CD4-positive, alpha-beta memory T cell (primary cell): ENCODE data around the gene PTPRR. TPM values are rescaled to one million over a fixed set of nuclear protein-coding genes. Genes with fewer than 3 reads are reported as not detected.
A peak's percentile ranks its signal among the peaks of the same experiment; 100 is the strongest.

ENCODE experiments used
- CTCF ChIA-PET: fragments of 350-600 bp; sonication (Branson Sonifier 250); formaldehyde crosslinking; loops from one replicate; lab custom pipeline; 2021; ENCODE audit warnings: inconsistent platforms; ENCODE audit not compliant: partially characterized antibody; lab: Charles Lee
- POLR2A ChIA-PET: fragments of 350-600 bp; sonication (Branson Sonifier 250); formaldehyde crosslinking; loops from one replicate; lab custom pipeline; 2021; ENCODE audit not compliant: partially characterized antibody; lab: Charles Lee
- DNase-seq, 5 donors: peaks; one replicate each; pipeline versions ENCODE4 v3.0.0 to v3.0.0-alpha.2; 2020 to 2022; ENCODE audit warnings: mixed read lengths in 1 of 5
- H3K27ac ChIP-seq: one replicate; pipeline ENCODE4 v1.7.0; 2013; ENCODE audit warnings: low read depth, low read length
- H3K27me3 ChIP-seq: 2 replicates; pipeline ENCODE4 v1.7.0; 2013; ENCODE audit warnings: mild to moderate bottlenecking, low read length, moderate library complexity; ENCODE audit not compliant: insufficient read depth
- H3K36me3 ChIP-seq: 2 replicates; pipeline ENCODE4 v1.7.0; 2013; ENCODE audit warnings: mild to moderate bottlenecking, low read length, moderate library complexity; ENCODE audit not compliant: insufficient read depth
- H3K4me1 ChIP-seq: 2 replicates; pipeline ENCODE4 v1.7.0; 2013; ENCODE audit warnings: mild to moderate bottlenecking, low read length, moderate library complexity; ENCODE audit not compliant: insufficient read depth
- H3K4me3 ChIP-seq, 2 donors: one replicate each; pipeline ENCODE4 v1.7.0; 2013; ENCODE audit warnings: low read length in 2 of 2, mild to moderate bottlenecking in 1 of 2
- H3K9me3 ChIP-seq, 2 donors: one replicate each; pipeline ENCODE4 v1.7.0; 2013; ENCODE audit warnings: low read length in 2 of 2, control low read depth in 1 of 2; ENCODE audit not compliant: control insufficient read depth in 1 of 2
- H3K27ac Mint-ChIP-seq, 7 donors: one replicate each; pipeline ENCODE4 v1.8.0; 2020 to 2021; ENCODE audit warnings: mixed read lengths in 7 of 7, mild to moderate bottlenecking in 6 of 7, inconsistent platforms in 3 of 7, moderate library complexity in 3 of 7
- H3K27me3 Mint-ChIP-seq, 2 donors: one replicate each; pipeline ENCODE4 v1.8.0; 2020 to 2021; ENCODE audit warnings: mixed read lengths in 2 of 2
- H3K36me3 Mint-ChIP-seq, 2 donors: one replicate each; pipeline ENCODE4 v1.8.0; 2020 to 2021; ENCODE audit warnings: mixed read lengths in 2 of 2, inconsistent platforms in 1 of 2, mild to moderate bottlenecking in 1 of 2
- H3K4me1 Mint-ChIP-seq, 4 donors: one replicate each; pipeline ENCODE4 v1.8.0; 2020 to 2021; ENCODE audit warnings: mixed read lengths in 4 of 4, mild to moderate bottlenecking in 1 of 4
- H3K4me3 Mint-ChIP-seq, 8 donors: one replicate each; pipeline ENCODE4 v1.8.0; 2020 to 2021; ENCODE audit warnings: mixed read lengths in 8 of 8, mild to moderate bottlenecking in 7 of 8, moderate library complexity in 6 of 8, inconsistent platforms in 3 of 8
- H3K9me3 Mint-ChIP-seq, 8 donors: one replicate each; pipeline ENCODE4 v1.8.0; 2020 to 2021; ENCODE audit warnings: mixed read lengths in 8 of 8, mild to moderate bottlenecking in 5 of 8, inconsistent platforms in 3 of 8, moderate library complexity in 1 of 8
- intact Hi-C: fragments of 100-400 bp; cut with micrococcal nuclease; formaldehyde crosslinking; loops from one replicate; pipeline ENCODE4 v1.15.1; 2023
- polyA plus RNA-seq, 2 donors: library from polyadenylated mRNA; unstranded; fragments of 300-500 nt; fragmentation: Illumina TruSeq; gene quantifications; one replicate each; pipeline ENCODE4 v1.2.3, GENCODE V29; 2021
- total RNA-seq, 2 experiments: library from RNA; stranded (reverse); gene quantifications; one replicate each; pipeline ENCODE4 v1.2.3, GENCODE V29; 2021

The PTPRR gene
- total and polyA plus RNA-seq, 4 experiments from 2014 or later, result not detected

GRCh38 chr12:70648191-70648590 is 272.3 kb downstream of the PTPRR start:
- Histone ChIP-seq H3K36me3 (no peaks in the 10 kb centered on the region), H3K4me3 (no peak overlapping the region), H3K27ac (no peak overlapping the region), H3K4me1 (no peaks in the 10 kb centered on the region), H3K9me3 (no peaks in the 10 kb centered on the region), H3K27me3 (no peaks in the 10 kb centered on the region)
- H3K4me3 Mint-ChIP-seq, result no peak overlapping the region
- H3K27me3 Mint-ChIP-seq, result peaks cover 0 to 3% of the 10 kb centered on the region in 2 donors
- DNase-seq, result no peak
- intact Hi-C loops, result no loop called here
- H3K27ac Mint-ChIP-seq, result no peak overlapping the region
- no peaks in the 10 kb centered on the region for H3K36me3 Mint-ChIP-seq
- CTCF ChIA-PET, result no interaction called here
- H3K4me1 Mint-ChIP-seq, result no peaks in the 10 kb centered on the region
- no peaks in the 10 kb centered on the region for H3K9me3 Mint-ChIP-seq
- POLR2A ChIA-PET, result no interaction called here

DNA sequence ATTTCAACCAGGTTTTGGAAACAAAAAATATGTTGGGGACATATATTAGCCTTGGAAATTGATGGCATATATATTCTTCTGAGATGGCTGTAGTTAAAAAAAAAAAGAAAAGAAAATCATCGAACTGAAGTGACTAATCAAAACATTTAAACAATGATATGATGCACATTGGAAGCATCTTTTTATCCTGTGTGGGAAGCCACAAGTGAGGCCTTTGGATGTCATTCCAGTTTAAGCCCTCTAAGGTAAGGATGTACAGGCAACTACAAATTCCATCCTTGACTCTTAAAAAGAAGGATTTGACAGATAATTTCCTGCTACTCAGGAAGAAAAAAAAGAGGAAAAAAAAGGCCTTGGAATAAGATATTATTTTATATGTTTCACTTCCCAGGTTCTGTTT is 273.7 kb downstream of the PTPRR start:
- Histone ChIP-seq H3K27ac (no peak overlapping the region), H3K4me3 (no peak overlapping the region), H3K9me3 (no peaks in the 10 kb centered on the region), H3K4me1 (no peaks in the 10 kb centered on the region), H3K27me3 (no peaks in the 10 kb centered on the region), H3K36me3 (no peaks in the 10 kb centered on the region)
- no peaks in the 10 kb centered on the region for H3K4me1 Mint-ChIP-seq
- H3K27me3 Mint-ChIP-seq, result peaks cover 3 to 5% of the 10 kb centered on the region in 2 donors
- H3K4me3 Mint-ChIP-seq, result no peak overlapping the region
- H3K9me3 Mint-ChIP-seq, result no peaks in the 10 kb centered on the region
- no peaks in the 10 kb centered on the region for H3K36me3 Mint-ChIP-seq
- intact Hi-C loops, result no loop called here
- POLR2A ChIA-PET, result no interaction called here
- DNase-seq, result no peak
- H3K27ac Mint-ChIP-seq, result no peak overlapping the region
- CTCF ChIA-PET, result no interaction called here

- peak in 1 of 5 donors; percentile 9 for DNase-seq
- no peaks in the 10 kb centered on the region for H3K27me3 ChIP-seq
- no peak overlapping the region for H3K4me3 ChIP-seq
- CTCF ChIA-PET, result no interaction called here
- intact Hi-C loops, result no loop called here
- H3K4me1 ChIP-seq, result no peaks in the 10 kb centered on the region
- no peaks in the 10 kb centered on the region for H3K36me3 Mint-ChIP-seq
- H3K9me3 ChIP-seq, result no peaks in the 10 kb centered on the region
- no peaks in the 10 kb centered on the region for H3K4me1 Mint-ChIP-seq
- no peak overlapping the region for H3K27ac Mint-ChIP-seq
- no peaks in the 10 kb centered on the region for H3K9me3 Mint-ChIP-seq
- POLR2A ChIA-PET, result no interaction called here
- no peak overlapping the region for H3K27ac ChIP-seq
- no peaks in the 10 kb centered on the region for H3K36me3 ChIP-seq
- peak overlapping the region in 1 of 8 donors; percentile 6 for H3K4me3 Mint-ChIP-seq
- peaks cover 4 to 6% of the 10 kb centered on the region in 2 donors for H3K27me3 Mint-ChIP-seq
These were observed 274.8 kb downstream of the PTPRR start for GRCh38 chr12:70645494-70646317.

- Histone ChIP-seq H3K4me3 (no peak overlapping the region), H3K27ac (no peak overlapping the region), H3K27me3 (no peaks in the 10 kb centered on the region), H3K9me3 (no peaks in the 10 kb centered on the region), H3K36me3 (no peaks in the 10 kb centered on the region), H3K4me1 (no peaks in the 10 kb centered on the region)
- no peaks in the 10 kb centered on the region for H3K4me1 Mint-ChIP-seq
- no peaks in the 10 kb centered on the region for H3K36me3 Mint-ChIP-seq
- intact Hi-C loops, result no loop called here
- ChIA-PET POLR2A (no interaction called here), CTCF (no interaction called here)
- H3K9me3 Mint-ChIP-seq, result no peaks in the 10 kb centered on the region
- peaks cover 4 to 6% of the 10 kb centered on the region in 2 donors for H3K27me3 Mint-ChIP-seq
- H3K27ac Mint-ChIP-seq, result no peak overlapping the region
- no peak overlapping the region for H3K4me3 Mint-ChIP-seq
- DNase-seq, result no peak
These were observed 275.7 kb downstream of the PTPRR start for GRCh38 chr12:70644861-70645260.

DNA sequence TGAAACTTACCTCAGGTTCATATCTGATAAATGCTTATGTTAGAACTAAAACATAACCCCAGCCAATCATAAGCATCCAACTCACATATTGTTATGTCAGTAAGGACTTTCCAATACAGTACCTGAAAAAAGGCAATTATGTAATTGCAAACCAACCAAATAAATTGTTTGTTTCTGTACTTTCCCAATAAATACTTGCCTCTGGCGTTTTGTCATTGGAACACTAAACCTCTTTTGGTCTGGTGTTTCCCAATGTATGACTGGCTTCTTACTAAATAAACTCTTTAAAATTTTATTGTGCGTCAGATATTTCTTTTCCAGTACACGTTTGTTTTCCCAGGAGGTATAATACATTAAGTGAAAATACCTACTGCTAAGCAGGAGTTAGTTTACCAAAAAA is 276.6 kb downstream of the PTPRR start:
- Histone ChIP-seq H3K4me3 (no peak overlapping the region), H3K27ac (no peak overlapping the region), H3K36me3 (no peaks in the 10 kb centered on the region), H3K9me3 (no peaks in the 10 kb centered on the region), H3K27me3 (no peaks in the 10 kb centered on the region), H3K4me1 (no peaks in the 10 kb centered on the region)
- Mint-ChIP-seq H3K4me3 (no peak overlapping the region), H3K4me1 (no peaks in the 10 kb centered on the region), H3K36me3 (no peaks in the 10 kb centered on the region), H3K27ac (no peak overlapping the region), H3K27me3 (peaks cover 4 to 6% of the 10 kb centered on the region in 2 donors), H3K9me3 (no peaks in the 10 kb centered on the region)
- DNase-seq, result no peak
- ChIA-PET CTCF (no interaction called here), POLR2A (no interaction called here)
- intact Hi-C loops, result no loop called here

DNA sequence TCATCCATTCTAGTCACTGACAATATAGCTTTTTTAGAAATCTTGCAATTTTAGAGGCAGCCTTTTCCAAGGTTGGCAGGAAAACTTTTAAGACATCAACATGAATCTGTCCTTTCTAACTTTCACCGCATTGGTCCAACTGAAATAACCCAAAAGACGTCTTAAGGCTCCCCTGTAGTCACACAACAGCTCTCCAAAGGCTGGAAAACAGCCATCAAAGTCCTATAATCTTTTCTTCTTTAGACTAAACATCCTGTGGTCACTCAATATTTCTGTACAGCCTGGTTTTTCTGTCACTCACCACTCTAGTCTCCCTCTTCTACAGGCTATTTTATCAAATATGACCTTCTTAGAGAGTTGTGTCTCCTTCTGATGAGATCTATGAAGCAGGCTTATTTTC is 278.8 kb downstream of the PTPRR start:
- intact Hi-C loops, result no loop called here
- POLR2A ChIA-PET, result no interaction called here
- no peak overlapping the region for H3K27ac Mint-ChIP-seq

DNA sequence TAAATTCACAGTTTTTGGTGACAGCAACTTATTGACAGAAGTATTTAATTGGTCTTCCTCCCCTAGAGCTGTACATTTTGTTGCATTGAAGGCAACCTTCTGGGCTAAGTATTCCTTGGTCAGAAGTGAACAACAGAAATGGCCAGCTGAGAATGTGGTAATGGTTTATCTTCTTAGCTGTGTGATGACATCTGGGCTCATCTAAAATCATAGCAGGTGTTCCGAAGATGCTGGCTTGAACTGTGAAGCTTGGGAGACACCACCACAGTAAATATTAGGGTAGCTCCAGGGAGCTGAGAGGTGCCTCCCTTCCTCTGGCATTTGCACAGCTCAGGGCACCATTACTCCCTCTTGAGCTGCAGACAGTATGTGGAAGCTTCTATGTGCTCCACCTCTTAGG is 279.6 kb downstream of the PTPRR start:
- H3K27me3 ChIP-seq, result no peaks in the 10 kb centered on the region
- H3K4me1 ChIP-seq, result no peaks in the 10 kb centered on the region
- no peak overlapping the region for H3K27ac ChIP-seq
- no peaks in the 10 kb centered on the region for H3K36me3 ChIP-seq
- no peaks in the 10 kb centered on the region for H3K4me1 Mint-ChIP-seq
- H3K36me3 Mint-ChIP-seq, result no peaks in the 10 kb centered on the region
- CTCF ChIA-PET, result no interaction called here
- peaks cover 4 to 7% of the 10 kb centered on the region in 2 donors for H3K27me3 Mint-ChIP-seq
- H3K9me3 Mint-ChIP-seq, result no peaks in the 10 kb centered on the region
- no peak for DNase-seq
- H3K4me3 Mint-ChIP-seq, result no peak overlapping the region
- no peaks in the 10 kb centered on the region for H3K9me3 ChIP-seq
- H3K4me3 ChIP-seq, result no peak overlapping the region
- intact Hi-C loops, result no loop called here
- H3K27ac Mint-ChIP-seq, result no peak overlapping the region
- POLR2A ChIA-PET, result no interaction called here

More for the DNA sequence above, 278.8 kb downstream of the PTPRR start:
- H3K27ac ChIP-seq, result no peak overlapping the region
- H3K4me3 Mint-ChIP-seq, result no peak overlapping the region
- H3K36me3 ChIP-seq, result no peaks in the 10 kb centered on the region
- no peaks in the 10 kb centered on the region for H3K4me1 Mint-ChIP-seq
- no peak overlapping the region for H3K4me3 ChIP-seq
- H3K9me3 Mint-ChIP-seq, result no peaks in the 10 kb centered on the region
- no peaks in the 10 kb centered on the region for H3K27me3 ChIP-seq
- H3K9me3 ChIP-seq, result no peaks in the 10 kb centered on the region
- DNase-seq, result no peak
- no peaks in the 10 kb centered on the region for H3K36me3 Mint-ChIP-seq
- CTCF ChIA-PET, result no interaction called here
- peaks cover 4 to 7% of the 10 kb centered on the region in 2 donors for H3K27me3 Mint-ChIP-seq
- no peaks in the 10 kb centered on the region for H3K4me1 ChIP-seq
